ENCODE measurements around the gene FHAD1.

GRCh38 chr1:15332525-15332924 lies 85.5 kb downstream of the FHAD1 start:
- no peak for TF ChIP-seq CTCF (IDR thresholded peaks at IDR 0.05)
- TF ChIP-seq EP300 (IDR thresholded peaks at IDR 0.05): no peak

All from esophagus muscularis mucosa (tissue), 3 donors.